ENCODE measurements around the gene RBBP8.
"Not testable (repeated sequence)": the region's sequence is repeated elsewhere in the genome, so short reads cannot be mapped to it uniquely, and the experiment has no call there.

The RBBP8 gene

DNA sequence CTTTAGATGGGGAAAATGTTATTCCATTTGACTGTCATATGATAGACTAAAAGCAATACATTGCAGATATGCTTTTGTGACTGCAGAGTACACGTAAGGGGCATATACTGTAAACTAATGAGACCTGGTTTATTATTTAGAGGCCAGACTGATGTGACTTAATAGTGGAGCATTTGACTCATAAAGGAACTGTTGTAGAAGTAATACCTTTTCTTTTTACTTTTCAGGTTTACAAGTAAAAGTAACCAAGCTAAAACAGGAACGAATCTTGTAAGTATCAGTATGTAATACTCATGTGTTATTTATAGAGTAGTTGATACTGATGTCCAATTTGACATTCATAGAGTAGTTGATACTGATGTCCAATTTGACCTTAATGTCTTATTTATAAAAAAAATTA lies 13.1 kb downstream of the RBBP8 start:
- DNase-seq: no peak

DNA sequence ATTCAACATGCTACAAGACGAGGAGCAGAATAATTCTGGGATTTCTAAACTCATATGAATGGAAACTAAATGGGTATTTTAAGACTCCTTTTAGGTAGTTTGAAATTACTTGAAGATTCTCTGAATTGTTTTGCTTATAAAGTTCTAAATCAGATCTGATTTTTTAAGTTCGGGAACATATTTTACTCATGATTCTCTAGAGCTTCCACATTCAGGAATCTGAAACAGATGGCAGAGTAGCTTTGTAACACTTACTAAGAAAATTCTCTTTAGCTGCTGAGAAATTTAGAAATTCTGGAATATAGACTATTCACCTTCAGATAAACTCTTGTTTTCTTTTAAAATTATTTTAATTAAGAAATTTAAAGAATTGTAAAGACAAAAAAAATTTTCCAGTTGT lies 13.7 kb downstream of the RBBP8 start:
- DNase-seq: no peak

DNA sequence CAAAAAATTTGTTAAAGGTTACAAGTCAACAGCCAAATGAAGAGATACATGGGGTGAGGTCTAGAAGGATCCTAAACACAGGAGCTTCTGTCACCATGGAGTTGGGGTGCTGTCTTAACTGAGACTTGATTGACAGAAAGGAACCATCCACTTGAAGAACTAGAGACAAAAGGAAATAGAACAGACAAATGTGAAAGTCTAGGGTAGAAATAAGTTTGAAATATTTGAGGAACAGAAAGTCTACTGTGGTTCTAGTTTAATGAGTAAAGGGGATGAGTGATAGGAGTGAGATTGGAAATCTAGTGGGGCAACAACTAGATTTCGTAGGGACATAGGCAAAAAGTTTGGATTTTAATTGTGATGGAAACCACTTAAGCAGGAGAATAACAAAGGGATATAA lies 18.7 kb downstream of the RBBP8 start:
- DNase-seq: no peak

DNA sequence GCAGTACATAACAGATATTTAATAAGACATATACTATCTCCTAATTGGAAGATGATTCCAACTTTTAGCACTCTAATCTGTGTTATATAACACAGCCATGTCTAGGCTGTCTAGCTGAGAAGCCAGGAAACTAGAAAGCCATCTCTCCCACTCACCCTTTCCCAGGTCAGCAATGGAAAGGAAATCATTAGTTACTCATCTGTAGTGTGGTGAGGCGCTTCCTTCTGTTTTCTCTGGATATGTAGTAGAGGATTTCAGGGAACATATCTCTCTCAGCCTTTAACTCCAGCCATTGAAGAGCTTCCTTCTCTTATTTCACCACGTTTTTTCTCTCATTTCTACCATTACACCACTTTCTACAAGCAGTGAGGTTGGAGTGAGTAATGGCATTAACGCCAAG lies 19.4 kb downstream of the RBBP8 start:
- no peak for DNase-seq

DNA sequence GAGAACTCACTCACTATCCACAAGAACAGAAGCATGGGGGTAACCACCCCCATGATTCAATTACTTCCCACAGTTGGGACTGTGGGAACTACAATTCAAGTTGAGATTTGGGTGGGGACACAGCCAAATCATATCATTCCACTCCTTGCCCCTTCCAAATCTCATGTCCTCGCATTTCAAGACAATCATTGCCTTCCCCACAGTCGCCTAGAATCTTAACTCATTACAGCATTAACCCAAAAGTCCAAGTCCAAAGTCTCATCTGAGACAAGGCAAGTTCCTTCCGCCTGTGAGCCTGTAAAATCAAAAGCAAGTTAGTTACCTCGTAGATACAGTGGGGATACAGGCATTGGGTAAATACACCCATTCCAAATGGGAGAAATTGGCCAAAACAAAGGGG lies 20.9 kb downstream of the RBBP8 start:
- not testable (repeated sequence) for DNase-seq

DNA sequence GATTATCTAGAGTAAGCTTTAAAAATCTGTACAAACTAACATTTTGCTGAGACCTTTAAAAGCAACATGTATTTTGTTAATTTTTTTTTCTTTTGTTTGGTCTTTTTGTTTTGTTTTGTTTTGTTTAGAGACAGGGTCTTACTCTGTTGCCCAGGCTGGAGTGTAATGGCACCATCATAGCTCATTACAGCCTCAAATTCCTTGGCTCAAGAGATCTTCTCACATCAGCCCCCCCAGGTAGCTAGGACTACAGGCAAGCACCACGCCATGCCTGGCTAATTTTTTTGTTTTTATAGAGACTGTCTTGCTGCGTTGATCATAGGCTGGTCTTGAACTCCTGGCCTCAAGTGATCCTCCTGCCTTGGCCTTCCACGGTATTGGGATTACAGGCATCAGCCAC lies 23.1 kb downstream of the RBBP8 start:
- DNase-seq: no peak

DNA sequence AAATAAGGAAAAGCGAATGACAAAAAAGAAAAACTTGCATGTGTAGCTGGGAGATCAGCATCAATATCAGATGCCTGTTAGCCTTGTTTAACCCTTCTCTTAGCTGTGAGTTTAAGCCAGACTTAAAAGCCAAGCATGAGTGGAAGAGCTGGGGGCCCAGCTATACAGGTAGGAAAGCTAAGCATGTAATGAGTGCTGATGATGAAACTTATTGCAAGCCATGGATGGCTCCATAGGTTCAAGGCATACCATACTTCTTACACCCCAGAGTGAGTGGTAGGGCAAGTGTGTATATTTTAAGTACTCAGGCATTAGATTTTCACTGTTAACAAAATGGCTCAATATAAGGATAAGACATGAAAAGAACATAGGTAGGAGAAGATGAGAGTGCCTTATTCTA lies 28.0 kb downstream of the RBBP8 start:
- no peak for DNase-seq

DNA sequence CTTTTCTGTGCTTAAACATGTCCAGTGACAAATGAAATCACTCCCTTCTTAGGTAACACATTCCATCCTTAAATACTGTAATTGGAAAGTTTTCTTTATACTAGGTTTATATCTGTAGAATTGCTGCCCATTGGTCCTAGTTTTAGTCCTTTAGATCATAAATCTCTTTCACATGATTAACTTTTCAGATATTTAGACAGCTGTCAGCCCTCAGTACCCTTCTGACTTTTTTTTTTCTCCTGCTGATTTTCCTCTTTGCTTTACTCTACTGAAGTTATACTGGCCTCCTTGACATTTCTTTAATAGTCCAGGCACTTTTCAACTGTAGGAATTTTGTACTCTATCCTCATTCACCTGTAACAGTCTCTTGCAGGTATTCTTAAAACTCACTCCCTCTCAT lies 28.9 kb downstream of the RBBP8 start:
- DNase-seq: no peak

DNA sequence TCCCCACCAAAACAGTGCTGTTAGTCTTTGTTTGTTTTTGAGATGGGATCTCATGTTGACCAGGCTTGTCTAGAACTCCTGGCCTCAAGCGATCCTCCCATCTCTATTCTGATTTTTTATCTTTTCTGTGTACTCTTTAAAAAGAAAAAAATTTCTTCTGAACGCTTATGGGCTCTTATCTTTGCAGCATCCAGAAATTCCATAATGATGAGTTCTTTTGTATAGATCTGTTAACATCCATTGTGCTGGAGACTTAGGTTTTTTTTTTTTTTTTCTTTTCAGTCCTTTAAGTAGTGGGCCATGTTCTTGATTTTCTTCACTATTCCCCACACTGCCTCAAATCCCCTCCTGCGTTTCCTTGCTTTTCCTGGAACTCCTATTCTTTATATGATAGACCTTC lies 31.0 kb downstream of the RBBP8 start:
- DNase-seq: no peak

DNA sequence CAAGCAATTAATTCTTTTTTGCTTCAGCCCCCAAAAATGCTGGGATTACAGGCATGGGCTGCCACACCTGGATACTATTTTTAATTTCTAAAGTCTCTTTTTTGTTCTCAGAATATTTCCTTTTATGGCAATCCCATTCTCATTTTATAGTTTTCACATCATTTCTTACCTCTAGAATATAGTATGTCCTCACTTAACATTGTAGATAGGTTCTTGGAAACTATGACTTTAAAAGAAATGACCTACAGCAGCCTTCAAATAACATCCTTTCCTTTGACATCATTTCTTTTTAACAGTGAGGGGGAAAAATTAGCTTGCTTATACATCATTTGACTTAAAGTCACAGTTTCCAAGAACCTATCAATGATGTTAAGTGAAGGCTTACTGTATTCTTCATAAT lies 31.6 kb downstream of the RBBP8 start:
- DNase-seq: no peak

DNA sequence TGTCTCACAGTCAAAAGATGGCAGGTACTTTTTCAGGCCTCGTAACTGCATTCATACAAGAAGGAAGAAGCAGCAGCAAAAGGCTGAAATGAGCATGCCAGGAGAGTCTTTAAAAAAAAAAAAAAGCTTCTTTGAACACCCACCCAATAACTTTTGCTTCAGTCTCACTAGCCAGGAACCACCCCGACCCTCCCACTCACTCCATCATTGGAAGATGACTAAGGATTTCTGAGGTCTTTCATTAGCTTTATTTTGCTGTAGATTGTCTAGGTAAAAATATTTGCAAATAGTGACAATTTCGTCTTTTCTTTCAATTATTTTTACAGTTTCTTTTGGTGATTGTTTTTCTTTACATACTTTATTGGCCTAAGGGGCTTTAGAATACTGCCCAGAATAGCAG lies 37.9 kb downstream of the RBBP8 start:
- peak; percentile 36 for DNase-seq

DNA sequence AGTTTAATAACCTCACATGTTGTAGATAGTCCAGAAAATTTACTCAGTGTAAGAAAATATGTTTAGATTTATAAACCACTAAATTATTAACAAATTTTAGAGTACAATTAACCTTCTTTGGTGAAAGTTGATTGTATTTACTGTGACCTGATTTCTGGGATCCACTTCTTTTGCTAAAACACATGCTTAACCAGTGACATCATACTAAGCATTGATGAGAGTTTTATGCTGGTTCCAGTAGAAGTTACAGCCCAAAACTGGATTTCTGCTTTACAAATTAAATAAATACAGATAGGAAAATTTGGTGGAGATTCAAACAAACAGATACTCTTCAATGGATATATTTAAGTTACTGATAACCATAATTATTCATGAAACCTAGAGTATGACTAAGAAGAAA lies 40.9 kb downstream of the RBBP8 start:
- DNase-seq: peak; percentile 10

DNA sequence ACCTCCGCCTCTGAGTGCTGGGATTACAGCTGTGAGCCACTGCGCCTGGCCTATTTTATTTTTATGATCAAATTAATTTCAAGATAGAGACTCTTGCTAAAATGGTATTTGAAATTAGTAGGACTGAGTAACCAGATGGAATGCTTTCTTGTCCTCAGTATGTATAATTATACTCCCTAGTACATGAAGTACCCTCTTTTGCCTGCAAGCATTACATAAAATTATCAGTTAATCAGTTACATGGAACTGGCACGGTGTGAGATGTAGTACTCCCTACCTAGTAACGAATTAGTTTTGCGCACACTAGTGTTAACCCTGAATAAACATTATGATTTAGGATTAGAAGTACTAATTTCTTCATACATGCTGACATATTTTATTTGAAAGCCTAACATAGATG lies 41.6 kb downstream of the RBBP8 start:
- DNase-seq: peak; percentile 77

DNA sequence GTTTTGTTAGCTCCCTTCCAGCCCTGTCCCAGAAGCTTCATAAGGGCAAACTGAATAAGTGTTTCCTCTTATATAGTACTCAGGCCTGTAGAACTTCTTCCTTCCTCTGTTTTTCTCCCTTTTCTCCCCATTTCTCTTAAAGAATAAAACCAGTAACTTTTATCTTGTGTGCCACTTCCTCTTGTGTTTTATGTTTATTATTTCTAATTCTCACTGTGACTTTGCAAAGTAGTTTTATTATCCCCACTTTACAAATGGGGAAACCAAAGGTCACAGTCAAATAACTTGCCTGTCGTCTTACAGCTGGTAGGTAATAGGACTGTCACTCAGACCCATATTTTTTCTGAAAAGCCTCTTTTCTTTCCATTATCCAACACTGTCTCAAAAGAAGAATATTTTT lies 42.4 kb downstream of the RBBP8 start:
- DNase-seq: no peak

DNA sequence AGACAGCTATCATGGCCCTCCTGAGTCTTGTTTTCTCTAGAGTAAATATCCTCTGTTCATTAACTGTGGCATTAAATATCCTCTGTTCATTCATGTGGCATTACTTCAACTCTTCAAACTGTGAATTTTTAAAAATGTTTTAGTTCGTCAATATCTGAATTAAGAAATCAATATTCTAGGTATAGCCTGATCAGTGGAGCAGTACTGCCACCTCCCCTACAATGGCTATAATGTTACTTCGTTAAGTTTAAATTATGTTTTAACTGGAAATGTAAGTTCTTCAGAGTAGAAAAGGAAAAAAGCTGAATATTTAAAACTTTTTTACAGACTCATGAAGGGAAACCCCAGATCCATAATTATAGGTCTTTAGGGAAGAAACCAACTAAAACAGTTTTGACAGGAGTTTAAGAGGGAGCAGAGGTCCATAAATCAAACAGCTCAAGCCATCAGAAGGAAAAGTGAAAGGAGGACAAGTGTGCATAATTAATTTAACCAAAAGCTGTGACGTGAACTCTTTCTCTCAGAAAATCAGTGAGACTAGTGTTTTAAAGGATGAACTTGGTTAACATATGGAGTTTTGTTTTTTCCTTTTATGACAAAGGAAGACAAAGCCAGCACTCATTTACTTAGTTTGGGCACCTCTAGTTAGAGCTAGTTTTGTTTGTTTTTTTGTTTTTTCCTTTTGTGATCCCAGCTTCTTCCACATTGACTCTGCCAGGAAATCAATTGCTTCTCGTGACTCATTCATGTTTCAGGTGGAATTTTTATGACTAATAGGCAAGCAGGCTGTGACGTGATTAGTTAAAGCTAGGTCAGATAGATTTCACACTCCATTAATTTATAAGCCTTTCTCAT lies 44.9 kb downstream of the RBBP8 start:
- peak; percentile 97 for DNase-seq

DNA sequence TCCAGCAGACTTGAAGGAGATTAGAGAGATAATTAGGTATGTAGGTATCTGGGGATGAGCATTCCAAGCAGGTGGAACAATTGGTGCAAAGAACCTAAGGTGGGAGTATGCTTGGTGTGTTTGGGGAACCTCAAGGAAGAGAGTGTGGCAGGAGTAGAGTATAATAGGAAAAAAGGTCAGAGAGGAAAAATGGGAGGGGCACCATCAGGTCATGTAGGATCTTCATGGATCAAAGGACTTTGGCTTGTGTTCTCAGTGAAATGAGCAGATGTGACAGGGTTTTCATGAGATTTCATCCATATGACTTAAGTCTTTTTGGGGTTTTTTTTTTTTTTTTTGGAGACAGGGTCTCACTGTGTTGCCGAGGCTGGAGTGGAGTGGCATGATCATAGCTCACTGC lies 47.3 kb downstream of the RBBP8 start:
- no peak for DNase-seq

DNA sequence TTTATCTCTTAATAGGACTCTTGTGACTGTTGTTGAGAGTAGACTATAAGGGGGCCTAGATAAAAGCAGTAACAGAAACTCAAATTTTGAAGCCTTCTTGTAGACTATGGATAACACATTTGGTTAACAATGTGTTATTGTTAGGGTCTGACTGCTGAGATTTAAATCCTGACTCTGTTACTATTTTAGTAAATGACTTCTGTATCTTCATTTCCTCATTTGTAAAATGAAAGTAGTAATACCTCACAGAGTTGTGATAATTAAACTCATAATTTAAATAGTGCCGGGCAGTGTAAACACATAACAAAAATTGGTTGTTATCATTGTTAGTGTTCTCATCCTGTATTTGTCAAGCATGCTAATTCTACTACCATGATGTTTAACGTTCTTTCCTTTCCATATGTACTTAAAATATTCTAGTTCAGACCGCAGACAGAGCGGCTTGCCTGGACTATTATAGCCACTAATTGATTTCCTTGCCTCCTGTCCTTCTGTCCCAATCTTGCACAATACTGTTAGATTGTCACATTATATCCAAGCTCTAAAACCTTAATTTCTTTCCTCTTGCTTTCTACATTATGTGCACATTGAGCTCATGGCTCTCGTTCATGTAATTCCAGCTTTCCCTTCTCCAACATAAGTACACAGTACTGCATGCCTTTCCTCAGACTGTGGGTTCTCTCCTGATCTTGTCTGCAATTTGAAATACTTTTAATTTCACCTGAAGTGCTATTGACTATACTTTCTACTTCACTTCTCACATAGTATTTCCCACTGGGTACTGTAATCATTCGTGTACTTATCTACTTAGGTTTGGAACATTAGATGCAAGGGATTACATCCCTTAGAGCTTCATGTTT lies 48.4 kb downstream of the RBBP8 start:
- DNase-seq: no peak

DNA sequence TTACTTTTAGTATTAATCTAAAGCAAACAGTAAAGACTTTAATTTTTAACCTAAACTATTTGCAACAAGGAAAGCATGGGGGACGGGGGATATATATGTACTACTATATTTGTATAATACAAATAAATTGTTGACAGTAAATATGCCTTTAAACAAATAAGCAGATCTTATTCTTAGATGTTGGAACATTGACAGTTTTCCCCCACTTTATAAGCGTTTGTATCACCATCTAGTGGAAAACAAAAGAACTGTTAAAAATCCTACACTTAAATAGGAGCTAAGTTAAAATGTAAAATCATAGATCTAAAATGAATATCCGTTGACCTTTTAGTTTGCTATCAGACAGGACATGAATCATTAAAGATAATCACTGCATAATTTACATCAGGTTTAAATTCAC lies 50.0 kb downstream of the RBBP8 start:
- peak; percentile 44 for DNase-seq

DNA sequence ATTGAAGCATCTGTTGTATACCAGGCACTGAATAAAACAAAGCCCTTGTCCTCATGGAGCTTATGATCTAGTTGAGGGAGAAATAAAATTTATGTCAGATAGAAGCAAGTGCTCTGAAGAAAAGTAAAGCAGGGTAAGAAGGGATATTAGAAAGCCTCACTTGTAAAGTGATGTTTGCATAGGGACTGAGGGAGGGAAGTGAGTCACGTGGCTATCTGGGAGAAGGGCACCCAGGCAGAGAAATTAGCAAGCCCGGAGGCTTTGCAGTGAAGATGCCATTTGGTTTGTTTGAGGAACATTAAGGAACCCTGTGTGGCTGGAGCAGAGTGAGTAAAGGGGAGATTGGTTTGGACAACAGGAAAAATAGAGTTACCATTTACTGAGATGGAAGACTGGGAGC lies 52.1 kb downstream of the RBBP8 start:
- DNase-seq: no peak

DNA sequence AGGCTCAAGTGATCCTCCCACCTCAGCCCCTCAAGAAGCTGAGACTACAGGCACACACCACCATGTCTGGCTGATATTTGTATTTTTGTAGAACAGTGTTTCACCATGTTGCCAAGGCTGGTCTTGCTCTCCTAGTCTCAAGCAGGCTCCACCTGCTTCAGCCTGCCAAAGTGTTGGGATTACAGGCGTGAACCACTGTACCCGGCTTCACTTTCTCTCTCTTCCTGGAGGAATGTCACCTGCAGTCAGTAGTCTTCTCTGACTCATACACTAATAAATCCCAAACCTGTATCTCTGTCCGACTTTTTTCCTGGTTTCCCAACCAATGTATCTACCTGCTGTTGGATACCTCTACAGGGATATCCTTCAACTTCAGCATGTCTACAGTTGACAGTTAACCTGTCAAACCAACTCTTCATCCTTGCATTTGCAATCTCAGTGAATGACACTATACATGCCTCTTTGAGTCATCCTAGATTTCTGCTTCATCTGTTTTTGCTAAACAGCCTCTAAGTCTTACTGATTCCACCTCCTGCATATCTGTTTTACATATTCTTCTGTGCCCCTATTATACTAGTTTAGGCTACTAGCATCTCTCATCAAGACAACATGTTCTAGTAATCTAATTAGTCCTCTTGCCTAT lies 54.5 kb downstream of the RBBP8 start:
- no peak for DNase-seq

DNA sequence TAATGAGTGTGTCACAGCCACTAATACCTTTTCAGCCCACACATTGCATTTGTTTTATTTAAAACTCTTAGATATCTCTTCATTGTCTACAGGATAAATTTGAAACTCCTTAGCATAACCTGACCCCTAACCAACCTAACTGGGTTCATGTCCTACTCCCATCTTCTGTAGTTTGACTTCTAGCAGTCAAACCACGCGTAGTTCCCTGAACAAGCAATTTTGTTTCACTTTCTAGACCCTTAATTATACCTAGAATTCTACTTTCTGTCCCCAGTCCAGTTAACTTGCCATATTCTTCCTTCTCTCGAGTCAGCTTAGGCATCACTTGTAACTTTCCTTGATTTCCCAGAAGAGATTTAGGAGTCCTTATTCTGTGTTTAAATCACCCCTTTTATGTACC lies 55.1 kb downstream of the RBBP8 start:
- DNase-seq: no peak

DNA sequence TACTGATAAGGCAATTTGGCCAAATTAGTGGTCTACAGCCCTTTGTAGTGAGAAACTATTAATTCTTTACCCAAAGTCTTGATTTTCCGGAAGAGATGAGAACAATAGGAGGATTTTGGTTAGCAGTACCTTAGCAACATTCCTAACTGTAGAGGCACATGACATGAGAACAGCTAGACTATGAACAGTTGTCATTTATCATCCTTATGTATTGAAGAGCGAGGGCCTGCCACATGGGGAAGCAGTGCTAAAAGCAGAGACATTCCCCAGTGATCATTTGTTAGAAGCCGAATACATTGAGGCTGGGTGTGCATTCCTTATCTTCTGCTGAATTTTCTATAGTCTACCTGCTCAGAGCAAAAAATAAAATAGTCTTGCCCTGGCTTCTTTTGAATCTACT lies 65.2 kb downstream of the RBBP8 start:
- DNase-seq: no peak

DNA sequence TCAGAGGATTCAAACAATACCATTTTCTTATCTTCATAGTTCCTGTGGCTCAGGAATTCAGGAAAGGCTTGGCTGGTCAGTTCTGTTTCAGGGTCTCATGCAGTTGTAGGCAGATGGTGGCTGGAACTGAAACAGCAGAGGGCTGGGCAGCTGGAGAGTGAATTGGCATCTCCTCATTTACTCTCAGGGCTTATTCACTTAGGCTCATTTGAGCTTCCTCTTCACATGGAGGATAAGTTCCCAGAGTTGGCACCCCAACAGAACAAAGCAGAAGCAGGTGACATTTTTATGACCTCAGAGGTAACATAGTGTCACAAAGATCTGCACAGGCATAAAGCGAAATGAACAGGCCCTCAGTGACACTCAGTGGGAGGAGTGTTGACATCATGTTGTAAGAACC lies 66.1 kb downstream of the RBBP8 start:
- peak; percentile 51 for DNase-seq

DNA sequence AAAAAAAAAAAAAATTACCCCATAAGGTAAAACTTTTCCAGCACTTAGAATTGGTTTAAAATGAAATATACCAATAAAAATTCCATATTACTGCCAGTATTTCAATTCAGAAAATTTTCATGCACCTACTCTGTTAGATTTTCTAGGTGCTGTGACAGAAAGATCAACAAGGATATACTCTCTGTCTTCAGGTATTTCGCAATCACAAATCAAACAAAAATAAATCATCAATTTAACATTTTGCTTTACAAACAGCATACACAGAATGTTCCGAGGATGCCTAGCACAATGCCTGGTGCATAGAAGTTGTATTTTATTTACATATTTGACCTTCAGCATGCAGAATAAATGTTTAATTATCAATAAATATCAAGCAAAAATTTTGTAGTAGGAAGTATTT lies 66.5 kb downstream of the RBBP8 start:
- DNase-seq: no peak

Measured in kidney glomerular epithelial cell (primary cell).